Uterus (tissue), 4 donors: ENCODE results near the gene CCNYL1. TPM values are rescaled to one million over a fixed set of nuclear protein-coding genes. Genes with fewer than 3 reads are reported as not detected.

Experiments
- DNase-seq, 2 donors: peaks; one replicate each; pipeline ENCODE4 v3.0.0-alpha.2; 2019 to 2020
- H3K27ac ChIP-seq, 2 donors: fragments of 200-600 bp; sonication (generic); 1 replicate in 1 of 2; 2 replicates in 1 of 2; pipeline ENCODE4 v1.5.1; 2016 to 2018
- H3K27me3 ChIP-seq, 2 donors: fragments of 200-600 bp; sonication (generic); one replicate each; pipeline ENCODE4 v1.5.1; 2018 to 2019; ENCODE audit warnings: control low read depth in 1 of 2
- H3K36me3 ChIP-seq, 2 donors: fragments of 200-600 bp; sonication (generic); one replicate each; pipeline ENCODE4 v1.5.1; 2019; ENCODE audit warnings: control low read depth in 1 of 2
- H3K4me1 ChIP-seq, 2 donors: fragments of 200-600 bp; sonication (generic); one replicate each; pipeline ENCODE4 v1.5.1; 2018 to 2019; ENCODE audit warnings: control low read depth in 1 of 2
- H3K4me3 ChIP-seq, 2 donors: fragments of 200-600 bp; sonication (generic); 1 replicate in 1 of 2; 2 replicates in 1 of 2; pipeline ENCODE4 v1.5.1; 2018 to 2019; ENCODE audit warnings: mild to moderate bottlenecking in 1 of 2
- H3K9me3 ChIP-seq, 2 donors: fragments of 200-600 bp; sonication (generic); one replicate each; pipeline ENCODE4 v1.5.1; 2019; ENCODE audit warnings: control low read depth in 1 of 2
- POLR2A ChIP-seq, 2 donors: fragments of 450-650 bp; IDR thresholded peaks; one replicate each; pipeline ENCODE4 v1.6.1; 2016; ENCODE audit warnings: antibody characterized with exemption in 2 of 2, mild to moderate bottlenecking in 1 of 2, moderate library complexity in 1 of 2
- intact Hi-C: fragments of 100-400 bp; cut with DNase I; formaldehyde crosslinking; loops from one replicate; pipeline ENCODE4 v1.15.1; 2023; ENCODE audit warnings: low total_unique reads
- total RNA-seq, 4 donors: library from RNA; depleted of rRNA in 3 of 4; stranded (reverse); fragments of >200 nt in 3 of 4; gene quantifications; one replicate each; pipeline versions ENCODE4 v1.1.0 to v1.2.4, GENCODE V29; 2014 to 2023
- TF ChIP-seq, protein P1 (sequence below), 4 experiments: fragments of 200-600 bp in 2 of 4; fragments of 450-650 bp in 2 of 4; sonication (generic) in 2 of 4; IDR thresholded peaks; one replicate each; pipeline ENCODE4 v1.5.1; 2016 to 2019; ENCODE audit warnings: antibody characterized with exemption in 4 of 4, mild to moderate bottlenecking in 2 of 4, moderate library complexity in 1 of 4
- donor health status: DM: yes; HTN: yes; CAD: no.

The CCNYL1 gene
- total RNA-seq, 4 donors from 2014 or later, result 4.1 to 32.6 (median 15.7) TPM

DNA sequence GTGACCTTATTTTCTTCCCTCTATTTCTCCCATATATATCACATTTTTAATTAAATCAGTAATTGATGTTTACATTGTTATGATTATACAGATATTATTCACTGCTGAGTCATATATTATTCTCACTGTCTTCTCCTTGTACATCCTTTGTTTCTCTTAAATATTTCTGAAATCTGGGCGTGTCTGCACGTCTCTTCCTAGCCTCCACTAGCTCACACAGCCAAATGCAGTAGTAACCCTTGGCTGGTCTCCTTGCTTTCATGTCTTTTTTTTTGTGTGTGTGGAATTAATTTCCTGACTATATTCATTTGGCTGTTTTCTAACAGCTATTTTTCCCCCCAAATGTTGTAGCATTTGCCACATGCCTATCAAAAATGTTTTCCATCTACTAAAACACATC is 15.8 kb downstream of the CCNYL1 start:
- H3K4me1 ChIP-seq, result no peaks in the 10 kb centered on the region
- H3K4me3 ChIP-seq, result no peak overlapping the region
- H3K36me3 ChIP-seq, result no peaks in the 10 kb centered on the region
- no peaks in the 10 kb centered on the region for H3K9me3 ChIP-seq
- DNase-seq, result no peak
- no peak overlapping the region for H3K27ac ChIP-seq
- intact Hi-C loops, result no loop called here
- no peak for TF ChIP-seq POLR2A (IDR thresholded peaks at IDR 0.05)
- TF ChIP-seq, protein P1, sequence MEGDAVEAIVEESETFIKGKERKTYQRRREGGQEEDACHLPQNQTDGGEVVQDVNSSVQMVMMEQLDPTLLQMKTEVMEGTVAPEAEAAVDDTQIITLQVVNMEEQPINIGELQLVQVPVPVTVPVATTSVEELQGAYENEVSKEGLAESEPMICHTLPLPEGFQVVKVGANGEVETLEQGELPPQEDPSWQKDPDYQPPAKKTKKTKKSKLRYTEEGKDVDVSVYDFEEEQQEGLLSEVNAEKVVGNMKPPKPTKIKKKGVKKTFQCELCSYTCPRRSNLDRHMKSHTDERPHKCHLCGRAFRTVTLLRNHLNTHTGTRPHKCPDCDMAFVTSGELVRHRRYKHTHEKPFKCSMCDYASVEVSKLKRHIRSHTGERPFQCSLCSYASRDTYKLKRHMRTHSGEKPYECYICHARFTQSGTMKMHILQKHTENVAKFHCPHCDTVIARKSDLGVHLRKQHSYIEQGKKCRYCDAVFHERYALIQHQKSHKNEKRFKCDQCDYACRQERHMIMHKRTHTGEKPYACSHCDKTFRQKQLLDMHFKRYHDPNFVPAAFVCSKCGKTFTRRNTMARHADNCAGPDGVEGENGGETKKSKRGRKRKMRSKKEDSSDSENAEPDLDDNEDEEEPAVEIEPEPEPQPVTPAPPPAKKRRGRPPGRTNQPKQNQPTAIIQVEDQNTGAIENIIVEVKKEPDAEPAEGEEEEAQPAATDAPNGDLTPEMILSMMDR (IDR thresholded peaks at IDR 0.05), result no peak
- H3K27me3 ChIP-seq, result no peaks in the 10 kb centered on the region

- intact Hi-C loops, result no loop called here
- Histone ChIP-seq H3K4me3 (no peak overlapping the region), H3K27ac (no peak overlapping the region), H3K9me3 (no peaks in the 10 kb centered on the region), H3K36me3 (no peaks in the 10 kb centered on the region), H3K4me1 (no peaks in the 10 kb centered on the region), H3K27me3 (no peaks in the 10 kb centered on the region)
- DNase-seq, result no peak
- TF ChIP-seq POLR2A (IDR thresholded peaks at IDR 0.05), result no peak
- TF ChIP-seq, protein P1 (IDR thresholded peaks at IDR 0.05), result no peak
Observed at GRCh38 chr2:207729465-207729998, 18.1 kb downstream of the CCNYL1 start.

DNA sequence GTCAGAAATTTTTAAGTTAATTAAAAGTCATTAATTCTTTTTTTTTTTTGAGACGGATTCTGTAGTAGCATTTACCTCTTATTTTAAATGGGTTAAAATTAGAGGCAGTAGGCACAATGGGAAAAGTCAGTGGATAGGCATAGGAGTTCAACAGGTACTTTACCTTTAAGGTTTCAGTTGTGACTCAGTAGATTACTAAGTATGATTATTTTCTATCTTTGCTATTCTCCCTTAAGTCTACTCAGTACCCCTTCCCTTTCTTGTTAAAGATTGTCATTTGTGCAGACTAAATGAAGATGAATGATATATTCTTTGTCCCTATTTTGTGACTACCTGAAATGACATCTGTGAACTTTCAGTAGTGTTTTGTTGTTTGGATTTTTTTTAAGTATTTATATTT is 19.7 kb downstream of the CCNYL1 start:
- no peak overlapping the region for H3K4me3 ChIP-seq
- no peaks in the 10 kb centered on the region for H3K4me1 ChIP-seq
- intact Hi-C loops, result no loop called here
- H3K27ac ChIP-seq, result no peak overlapping the region
- H3K36me3 ChIP-seq, result no peaks in the 10 kb centered on the region
- TF ChIP-seq, protein P1 (IDR thresholded peaks at IDR 0.05), result no peak
- TF ChIP-seq POLR2A (IDR thresholded peaks at IDR 0.05), result no peak
- DNase-seq, result no peak
- H3K9me3 ChIP-seq, result no peaks in the 10 kb centered on the region
- no peaks in the 10 kb centered on the region for H3K27me3 ChIP-seq

- DNase-seq, result no peak
- H3K4me3 ChIP-seq, result no peak overlapping the region
- intact Hi-C loops, result no loop called here
- no peaks in the 10 kb centered on the region for H3K36me3 ChIP-seq
- TF ChIP-seq POLR2A (IDR thresholded peaks at IDR 0.05), result no peak
- TF ChIP-seq, protein P1 (IDR thresholded peaks at IDR 0.05), result no peak
- H3K27me3 ChIP-seq, result no peaks in the 10 kb centered on the region
- H3K4me1 ChIP-seq, result no peaks in the 10 kb centered on the region
- no peaks in the 10 kb centered on the region for H3K9me3 ChIP-seq
- H3K27ac ChIP-seq, result no peak overlapping the region
Observed at GRCh38 chr2:207733597-207734240, 22.3 kb downstream of the CCNYL1 start.

DNA sequence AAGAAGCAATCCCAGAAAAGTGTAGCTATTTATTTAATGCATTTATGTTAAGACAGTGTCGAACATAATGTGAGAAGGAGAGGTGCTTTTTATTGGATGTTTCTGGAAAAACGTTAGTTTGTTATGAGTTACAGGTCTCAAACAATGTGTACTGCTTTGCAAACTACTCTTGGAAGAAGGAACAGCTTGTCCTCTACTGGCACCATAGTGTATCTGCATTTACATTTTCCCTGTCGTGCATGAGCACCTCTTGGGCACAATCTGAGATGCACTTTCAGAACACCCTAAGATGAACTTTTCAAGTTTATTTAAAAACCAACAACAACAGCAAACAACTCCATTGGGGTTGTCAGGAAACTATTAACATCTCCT is 22.8 kb downstream of the CCNYL1 start:
- no peaks in the 10 kb centered on the region for H3K36me3 ChIP-seq
- H3K4me1 ChIP-seq, result no peaks in the 10 kb centered on the region
- H3K9me3 ChIP-seq, result no peaks in the 10 kb centered on the region
- intact Hi-C loops, result no loop called here
- H3K4me3 ChIP-seq, result no peak overlapping the region
- DNase-seq, result no peak
- H3K27me3 ChIP-seq, result no peaks in the 10 kb centered on the region
- no peak for TF ChIP-seq POLR2A (IDR thresholded peaks at IDR 0.05)
- TF ChIP-seq, protein P1 (IDR thresholded peaks at IDR 0.05), result peak in 2 of 4 experiments; percentile 22 to 26
- no peak overlapping the region for H3K27ac ChIP-seq
